CD14-positive monocyte (primary cell): ENCODE measurements around the gene MTMR10. TPM values are rescaled to one million over a fixed set of nuclear protein-coding genes. Genes with fewer than 3 reads are reported as not detected.

Source experiments
- DNase-seq, 3 donors: peaks; one replicate each; pipeline ENCODE4 v3.0.0-alpha.2; 2011 to 2022
- H2AFZ ChIP-seq: 2 replicates; pipeline ENCODE4 v1.6.0; 2012; ENCODE audit warnings: mild to moderate bottlenecking, low read depth, low read length, inconsistent platforms; ENCODE audit not compliant: insufficient read depth, poor library complexity, severe bottlenecking
- H3K27ac ChIP-seq, 2 donors: 1 replicate in 1 of 2; 2 replicates in 1 of 2; pipeline ENCODE4 v1.5.1; 2012 to 2013; ENCODE audit warnings: low read length in 2 of 2, control low read depth in 1 of 2, inconsistent platforms in 1 of 2, low read depth in 1 of 2, mild to moderate bottlenecking in 1 of 2
- H3K27me3 ChIP-seq, 2 donors: one replicate each; pipeline versions ENCODE4 v1.6.0 to v1.6.1; 2011 to 2013; ENCODE audit warnings: low read length in 2 of 2; ENCODE audit not compliant: control insufficient read depth in 2 of 2, insufficient read depth in 2 of 2
- H3K36me3 ChIP-seq, 2 donors: replicated peaks in 1 of 2; 1 replicate in 1 of 2; 2 replicates in 1 of 2; pipeline versions ENCODE4 v1.5.1 to v1.6.1; 2012 to 2013; ENCODE audit warnings: low read length in 2 of 2, control low read depth in 1 of 2, inconsistent platforms in 1 of 2, mild to moderate bottlenecking in 1 of 2; ENCODE audit not compliant: insufficient read depth in 2 of 2, control insufficient read depth in 1 of 2
- H3K4me1 ChIP-seq, 2 donors: 1 replicate in 1 of 2; 2 replicates in 1 of 2; pipeline versions ENCODE4 v1.5.1 to v1.6.1; 2012 to 2013; ENCODE audit warnings: low read length in 2 of 2, control low read depth in 1 of 2, inconsistent platforms in 1 of 2, mild to moderate bottlenecking in 1 of 2, moderate library complexity in 1 of 2; ENCODE audit not compliant: insufficient read depth in 2 of 2, control insufficient read depth in 1 of 2
- H3K4me2 ChIP-seq: replicated peaks from 2 replicates; pipeline ENCODE3; 2012; ENCODE audit warnings: low read length, moderate library complexity, mild to moderate bottlenecking; ENCODE audit not compliant: poor library complexity, severe bottlenecking; ENCODE audit errors: extremely low read depth
- H3K4me3 ChIP-seq, 3 experiments: fragments of 200-600 bp in 1 of 3; sonication (generic) in 1 of 3; replicated peaks in 1 of 3; 1 replicate in 2 of 3; 2 replicates in 1 of 3; pipeline ENCODE4 v1.5.1; 2011 to 2013; ENCODE audit warnings: low read length in 3 of 3, mild to moderate bottlenecking in 3 of 3, control low read depth in 2 of 3, low read depth in 2 of 3, inconsistent platforms in 1 of 3, moderate library complexity in 1 of 3
- H3K79me2 ChIP-seq: 2 replicates; pipeline ENCODE4 v1.6.0; 2012; ENCODE audit warnings: mild to moderate bottlenecking, control low read depth, inconsistent platforms, low read length, moderate library complexity; ENCODE audit not compliant: insufficient read depth
- H3K9ac ChIP-seq: 2 replicates; pipeline ENCODE4 v1.6.0; 2017; ENCODE audit warnings: low read length, mild to moderate bottlenecking; ENCODE audit not compliant: insufficient read depth, poor library complexity, severe bottlenecking
- H3K9me3 ChIP-seq, 2 donors: replicated peaks in 1 of 2; 1 replicate in 1 of 2; 2 replicates in 1 of 2; pipeline versions ENCODE4 v1.5.1 to v1.6.1; 2012 to 2013; ENCODE audit warnings: low read length in 2 of 2, control low read depth in 1 of 2; ENCODE audit not compliant: control insufficient read depth in 1 of 2, insufficient read depth in 1 of 2
- H4K20me1 ChIP-seq: 2 replicates; pipeline ENCODE4 v1.6.0; 2012; ENCODE audit warnings: mild to moderate bottlenecking, low read length, control low read depth, moderate library complexity; ENCODE audit not compliant: insufficient read depth
- H3K27ac Mint-ChIP-seq, 7 donors: one replicate each; pipeline ENCODE4 v1.8.0; 2020; ENCODE audit warnings: mild to moderate bottlenecking in 7 of 7, mixed read lengths in 7 of 7, moderate library complexity in 6 of 7, inconsistent platforms in 2 of 7
- H3K27me3 Mint-ChIP-seq, 3 donors: one replicate each; pipeline ENCODE4 v1.8.0; 2021 to 2022; ENCODE audit warnings: low read depth in 3 of 3, mild to moderate bottlenecking in 3 of 3, mixed read lengths in 3 of 3, moderate library complexity in 3 of 3, inconsistent platforms in 1 of 3
- H3K36me3 Mint-ChIP-seq, 2 donors: one replicate each; pipeline ENCODE4 v1.8.0; 2020; ENCODE audit warnings: mixed read lengths in 2 of 2, inconsistent platforms in 1 of 2, mild to moderate bottlenecking in 1 of 2
- H3K4me1 Mint-ChIP-seq: one replicate; pipeline ENCODE4 v1.8.0; 2020; ENCODE audit warnings: mild to moderate bottlenecking, mixed read lengths
- H3K4me3 Mint-ChIP-seq, 2 donors: one replicate each; pipeline ENCODE4 v1.8.0; 2020; ENCODE audit warnings: mild to moderate bottlenecking in 2 of 2, mixed read lengths in 2 of 2, moderate library complexity in 1 of 2
- H3K9me3 Mint-ChIP-seq, 7 donors: one replicate each; pipeline ENCODE4 v1.8.0; 2020 to 2022; ENCODE audit warnings: mixed read lengths in 7 of 7, mild to moderate bottlenecking in 6 of 7, moderate library complexity in 6 of 7, inconsistent platforms in 2 of 7
- WGBS: methylation state at CpG from one replicate; pipeline ENCODE4 v1.1.5; 2013; ENCODE audit warnings: missing lambda C conversion rate; ENCODE audit not compliant: insufficient coverage; 5-methylcytosine and 5-hydroxymethylcytosine counted together
- intact Hi-C, 2 donors: fragments of 100-400 bp; cut with micrococcal nuclease; formaldehyde crosslinking; loops; one replicate each; pipeline versions ENCODE4 v1.15.0 to v1.15.1; 2023
- polyA plus RNA-seq, 3 donors: library from polyadenylated mRNA; depleted of rRNA in 1 of 3; unstranded in 2 of 3; stranded (reverse) in 1 of 3; fragments of 300-500 nt in 2 of 3; fragments of >200 nt in 1 of 3; fragmentation: Illumina TruSeq in 2 of 3; gene quantifications; 1 replicate in 2 of 3; 2 replicates in 1 of 3; pipeline ENCODE4 v1.2.3, GENCODE V29; 2012 to 2021
- TF ChIP-seq, protein P1 (sequence below): fragments of 200-600 bp; IDR thresholded peaks from one replicate; pipeline ENCODE4 v1.8.0; 2022; ENCODE audit warnings: antibody characterized with exemption, mild to moderate bottlenecking

Gene MTMR10
- polyA plus RNA-seq, 3 donors, result 8.7 to 23.3 (median 15.9) TPM

DNA sequence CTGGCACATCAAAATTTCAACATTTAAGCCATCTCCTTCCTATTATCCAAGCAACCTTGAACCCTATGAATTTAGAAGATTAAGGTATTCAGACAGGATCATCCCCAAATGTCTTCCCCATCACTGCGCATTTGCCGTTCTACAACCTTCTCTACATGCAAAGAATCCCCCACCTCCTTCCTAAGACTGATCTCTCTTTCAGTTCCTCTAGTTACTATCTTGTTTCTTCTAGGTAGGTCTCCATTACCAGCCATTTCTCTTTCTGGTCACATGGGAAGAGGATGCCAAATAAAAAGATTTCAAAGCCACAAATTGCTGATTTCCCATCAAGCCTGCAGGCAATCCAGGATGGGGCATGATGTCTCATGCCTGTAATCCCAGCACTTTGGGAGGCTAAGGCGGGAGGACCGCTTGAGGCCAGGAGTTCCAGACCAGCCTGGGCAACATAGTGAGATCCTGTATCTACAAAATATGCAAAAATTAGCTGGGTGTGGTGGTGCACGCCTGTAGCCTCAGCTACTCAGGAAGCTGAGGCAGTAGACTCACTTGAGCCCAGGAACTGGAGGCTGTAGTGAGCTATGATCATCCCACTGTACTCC, 29.7 kb upstream of the MTMR10 start:
- no peak overlapping the region for H3K9ac ChIP-seq

DNA sequence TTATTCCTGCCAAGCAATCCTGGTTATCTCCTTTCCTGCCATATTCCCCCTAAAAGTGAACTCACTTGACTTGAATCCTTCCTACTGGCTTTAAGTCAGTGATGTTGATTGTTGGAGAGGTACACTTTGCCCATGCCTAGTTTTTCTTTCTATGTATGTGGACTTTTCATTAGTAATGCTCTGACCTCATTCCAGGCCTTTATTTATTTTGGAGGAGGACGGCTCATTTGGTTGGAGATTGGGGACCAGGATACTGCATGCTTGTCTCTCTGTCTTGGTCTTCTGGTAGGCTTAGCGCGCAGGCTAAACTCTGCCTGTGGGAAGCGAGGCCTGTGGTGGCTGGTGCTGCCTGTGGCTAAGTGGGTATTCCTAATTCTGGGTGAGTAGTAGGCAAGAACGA, 29.1 kb upstream of the MTMR10 start:
- no peak overlapping the region for H3K9ac ChIP-seq
- no peaks in the 10 kb centered on the region for H3K36me3 ChIP-seq
- intact Hi-C loops, result no loop called here
- peaks cover 6 to 8% of the 10 kb centered on the region in 2 donors for H3K4me1 ChIP-seq
- no peak overlapping the region for H3K4me3 ChIP-seq
- Mint-ChIP-seq H3K4me1 (peaks cover 15% of the 10 kb centered on the region), H3K9me3 (peaks cover 0 to 2% (median 0%) of the 10 kb centered on the region in 7 donors), H3K4me3 (no peak overlapping the region), H3K27ac (no peak overlapping the region), H3K27me3 (peaks cover 0 to 6% (median 5%) of the 10 kb centered on the region in 3 donors), H3K36me3 (no peaks in the 10 kb centered on the region)
- no peaks in the 10 kb centered on the region for H4K20me1 ChIP-seq
- no peak overlapping the region for H2AFZ ChIP-seq
- no peak for DNase-seq
- TF ChIP-seq, protein P1, sequence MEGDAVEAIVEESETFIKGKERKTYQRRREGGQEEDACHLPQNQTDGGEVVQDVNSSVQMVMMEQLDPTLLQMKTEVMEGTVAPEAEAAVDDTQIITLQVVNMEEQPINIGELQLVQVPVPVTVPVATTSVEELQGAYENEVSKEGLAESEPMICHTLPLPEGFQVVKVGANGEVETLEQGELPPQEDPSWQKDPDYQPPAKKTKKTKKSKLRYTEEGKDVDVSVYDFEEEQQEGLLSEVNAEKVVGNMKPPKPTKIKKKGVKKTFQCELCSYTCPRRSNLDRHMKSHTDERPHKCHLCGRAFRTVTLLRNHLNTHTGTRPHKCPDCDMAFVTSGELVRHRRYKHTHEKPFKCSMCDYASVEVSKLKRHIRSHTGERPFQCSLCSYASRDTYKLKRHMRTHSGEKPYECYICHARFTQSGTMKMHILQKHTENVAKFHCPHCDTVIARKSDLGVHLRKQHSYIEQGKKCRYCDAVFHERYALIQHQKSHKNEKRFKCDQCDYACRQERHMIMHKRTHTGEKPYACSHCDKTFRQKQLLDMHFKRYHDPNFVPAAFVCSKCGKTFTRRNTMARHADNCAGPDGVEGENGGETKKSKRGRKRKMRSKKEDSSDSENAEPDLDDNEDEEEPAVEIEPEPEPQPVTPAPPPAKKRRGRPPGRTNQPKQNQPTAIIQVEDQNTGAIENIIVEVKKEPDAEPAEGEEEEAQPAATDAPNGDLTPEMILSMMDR, result no peak
- no peaks in the 10 kb centered on the region for H3K79me2 ChIP-seq
- H3K27me3 ChIP-seq, result no peaks in the 10 kb centered on the region
- no peak overlapping the region for H3K27ac ChIP-seq
- 100% methylated on average over 2 of the region's 5 CpGs for WGBS
- H3K4me2 ChIP-seq, result no peak overlapping the region
- H3K9me3 ChIP-seq, result no peaks in the 10 kb centered on the region

More for the DNA sequence above, 29.7 kb upstream of the MTMR10 start:
- Mint-ChIP-seq H3K9me3 (peaks cover 0 to 3% (median 0%) of the 10 kb centered on the region in 7 donors), H3K27me3 (peaks cover 0 to 6% (median 5%) of the 10 kb centered on the region in 3 donors), H3K4me1 (peaks cover 15% of the 10 kb centered on the region), H3K4me3 (no peak overlapping the region), H3K27ac (no peak overlapping the region), H3K36me3 (no peaks in the 10 kb centered on the region)
- H3K4me3 ChIP-seq, result no peak overlapping the region
- no peak overlapping the region for H2AFZ ChIP-seq
- H4K20me1 ChIP-seq, result no peaks in the 10 kb centered on the region
- 88% methylated on average over 3 of the region's 5 CpGs for WGBS
- intact Hi-C loops, result no loop called here
- H3K36me3 ChIP-seq, result no peaks in the 10 kb centered on the region
- DNase-seq, result no peak
- H3K4me1 ChIP-seq, result peaks cover 6 to 8% of the 10 kb centered on the region in 2 donors
- H3K27ac ChIP-seq, result no peak overlapping the region
- H3K4me2 ChIP-seq, result no peak overlapping the region
- no peaks in the 10 kb centered on the region for H3K9me3 ChIP-seq
- H3K27me3 ChIP-seq, result no peaks in the 10 kb centered on the region
- no peaks in the 10 kb centered on the region for H3K79me2 ChIP-seq
- TF ChIP-seq, protein P1, result no peak
